ENCODE results near the gene ZNF597. TPM values are rescaled to one million over a fixed set of nuclear protein-coding genes. Genes with fewer than 3 reads are reported as not detected.

Gene ZNF597, protein sequence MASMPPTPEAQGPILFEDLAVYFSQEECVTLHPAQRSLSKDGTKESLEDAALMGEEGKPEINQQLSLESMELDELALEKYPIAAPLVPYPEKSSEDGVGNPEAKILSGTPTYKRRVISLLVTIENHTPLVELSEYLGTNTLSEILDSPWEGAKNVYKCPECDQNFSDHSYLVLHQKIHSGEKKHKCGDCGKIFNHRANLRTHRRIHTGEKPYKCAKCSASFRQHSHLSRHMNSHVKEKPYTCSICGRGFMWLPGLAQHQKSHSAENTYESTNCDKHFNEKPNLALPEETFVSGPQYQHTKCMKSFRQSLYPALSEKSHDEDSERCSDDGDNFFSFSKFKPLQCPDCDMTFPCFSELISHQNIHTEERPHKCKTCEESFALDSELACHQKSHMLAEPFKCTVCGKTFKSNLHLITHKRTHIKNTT
- polyA plus RNA-seq (ENCODE audit: insufficient read length in 3 of 3): 1 to 10 TPM; 3.9 to 4.1 (median 4.0) TPM

DNA sequence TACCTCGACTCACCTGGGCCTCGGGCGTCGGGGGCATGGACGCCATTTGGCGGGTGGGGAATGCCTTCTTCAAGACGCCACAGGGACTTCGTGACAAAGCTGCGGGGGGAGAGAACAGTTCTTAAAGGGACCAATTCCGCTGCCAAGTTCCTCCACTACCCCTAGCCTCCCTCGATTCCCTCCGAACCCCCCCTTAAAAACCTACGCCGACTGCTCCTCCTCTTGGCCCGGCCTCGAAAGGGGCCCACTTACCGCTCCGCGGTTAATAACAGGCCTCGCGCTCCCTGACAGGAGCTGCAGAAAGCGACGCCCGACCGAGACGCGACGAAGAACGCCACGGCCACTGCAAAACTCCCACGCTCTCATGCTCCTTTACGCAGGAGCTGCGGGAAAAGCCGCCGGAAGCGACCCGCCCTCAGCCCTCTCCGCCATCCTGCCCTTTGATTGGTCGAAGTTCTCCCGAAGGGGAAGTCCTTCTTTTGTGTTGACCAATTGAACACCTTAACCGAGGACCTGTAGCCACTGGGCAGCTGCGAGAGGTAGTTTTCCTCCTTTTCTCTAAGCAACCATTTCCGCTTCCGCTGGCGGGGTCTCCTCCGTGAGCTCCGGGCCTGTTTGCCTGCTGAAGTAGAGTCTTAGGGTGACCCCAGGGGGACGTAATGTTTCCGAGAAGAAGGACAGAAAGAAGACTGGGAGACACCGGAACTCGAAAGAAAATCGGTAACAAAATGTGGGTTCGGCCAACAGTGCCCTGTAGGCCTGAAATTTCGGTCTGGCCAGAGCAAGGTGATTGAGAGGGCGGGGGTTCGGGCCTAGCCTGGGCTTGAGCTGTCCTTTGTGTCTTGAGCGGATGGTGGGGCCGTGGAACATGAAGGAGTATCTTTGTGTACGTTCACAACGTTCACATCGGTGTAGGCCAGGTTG is at the start of gene ZNF597, which contains the start of gene NAA60:
Gene ZNF597, minus strand, starts transcription at position 397 of the 924 bp plus-strand sequence. Its CDS starts 351 bp downstream, at position 46.
Gene NAA60, plus strand, starts transcription at position 573 of the 924 bp plus-strand sequence. CDS start 32,548 bp downstream, outside the sequence.
- DNase-seq (ENCODE audit: low read depth in 3 of 3, low spot score in 2 of 3): peak in 1 of 3 donors; percentile 82

DNA sequence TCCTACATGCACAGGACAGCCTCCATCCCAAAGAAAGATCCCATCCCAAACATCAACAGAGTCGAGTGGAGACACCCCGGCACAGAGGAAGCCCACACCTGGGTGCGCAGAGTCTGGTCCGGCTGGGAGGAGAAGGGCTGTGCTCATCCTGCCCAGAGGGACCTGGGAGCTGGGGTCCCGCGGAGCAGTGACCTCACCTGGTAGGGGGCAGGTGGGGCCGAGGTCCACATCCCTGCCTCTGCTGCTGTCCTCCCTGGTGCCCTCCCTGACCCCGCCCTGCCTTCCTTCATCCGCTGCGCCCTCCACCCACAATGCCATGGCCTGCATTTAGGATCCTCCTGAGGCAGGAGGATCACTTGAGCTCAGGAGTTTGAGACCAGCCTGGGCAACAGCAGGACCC is 49.1 kb upstream of the ZNF597 start:
- no peak for DNase-seq (ENCODE audit: low read depth in 3 of 3, low spot score in 2 of 3)

- no peak for DNase-seq (ENCODE audit: low read depth in 3 of 3, low spot score in 2 of 3)
Observed at GRCh38 chr16:3490911-3491629, 47.8 kb upstream of the ZNF597 start.

- no peak for DNase-seq (ENCODE audit: low read depth in 3 of 3, low spot score in 2 of 3)
Observed at GRCh38 chr16:3488801-3489200, 45.5 kb upstream of the ZNF597 start.

DNA sequence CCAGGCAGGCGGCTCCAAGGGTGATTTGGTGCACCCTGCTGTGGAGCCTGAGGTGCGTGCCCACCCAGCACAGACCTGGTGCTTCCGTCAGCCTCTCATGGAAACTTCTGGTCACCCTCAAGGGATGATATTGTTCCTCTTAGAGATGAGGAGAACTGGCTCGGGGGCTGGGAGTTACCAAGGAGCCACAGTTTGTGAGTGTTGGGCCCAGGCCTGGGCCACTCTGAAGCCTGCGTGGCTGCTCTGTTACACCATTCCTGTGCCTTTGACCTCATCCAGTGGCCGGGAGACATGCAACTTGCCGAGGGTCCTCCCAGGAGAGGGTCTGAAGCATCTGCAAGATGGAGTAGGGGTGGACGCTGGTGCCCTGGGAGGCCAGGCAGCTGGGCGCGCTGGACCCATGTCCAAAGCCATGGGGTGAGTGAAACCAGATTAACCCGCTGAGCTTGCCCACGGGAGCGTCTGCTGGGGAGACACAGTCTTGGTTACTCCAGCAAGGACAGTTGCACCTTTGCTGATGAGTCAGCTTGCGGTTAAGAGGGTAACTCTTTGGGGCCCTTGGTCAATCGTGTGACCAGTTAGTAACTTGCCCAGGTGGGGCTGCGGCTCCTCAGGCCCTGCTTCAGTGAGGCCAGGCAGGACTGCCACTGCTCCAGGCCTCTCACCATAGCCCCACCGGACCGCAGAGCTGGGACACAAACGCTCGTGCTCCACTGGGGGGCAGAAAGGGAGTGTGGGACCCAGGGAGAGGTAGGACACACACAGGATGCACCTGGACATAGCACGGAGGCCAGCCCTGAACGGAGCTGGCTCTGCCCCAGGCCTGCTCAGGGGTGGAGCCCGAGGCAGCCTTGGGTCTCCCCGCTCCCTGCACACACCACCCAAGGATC is 44.5 kb upstream of the ZNF597 start:
- DNase-seq (ENCODE audit: low read depth in 3 of 3, low spot score in 2 of 3): no peak

DNA sequence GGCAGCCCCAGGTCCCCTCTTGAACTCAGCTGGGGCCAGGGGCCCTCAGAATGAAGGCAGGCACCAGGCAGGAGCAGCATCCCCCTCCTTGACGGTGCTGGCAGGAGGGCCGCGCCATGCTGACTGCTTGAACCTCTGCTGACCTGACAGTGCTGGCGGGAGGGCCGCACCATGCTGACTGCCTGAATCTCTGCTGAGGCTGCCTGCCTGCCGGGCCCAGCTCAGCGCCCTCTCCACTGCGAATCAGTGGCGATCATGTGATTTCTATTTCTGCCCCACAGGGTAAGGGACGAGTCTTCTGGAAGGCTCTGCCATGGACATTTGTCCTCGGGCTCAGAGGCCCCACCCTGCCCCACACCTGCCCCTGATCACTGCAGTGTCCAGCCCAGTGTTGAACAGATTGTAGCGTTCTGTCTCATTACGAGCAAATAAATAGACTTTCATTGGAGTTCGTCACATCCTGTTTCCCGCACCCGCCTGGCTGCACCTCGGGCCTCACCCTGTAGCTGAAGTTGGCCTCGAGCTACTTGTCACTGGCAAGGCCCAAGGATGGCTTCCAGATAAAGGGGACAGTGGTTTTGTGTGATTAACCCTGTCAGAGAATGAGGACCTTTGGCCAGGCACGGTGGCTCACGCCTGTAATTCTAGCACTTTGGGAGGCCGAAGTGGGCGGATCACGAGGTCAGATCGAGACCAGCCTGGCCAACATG is 43.4 kb upstream of the ZNF597 start:
- no peak for DNase-seq (ENCODE audit: low read depth in 3 of 3, low spot score in 2 of 3)

DNA sequence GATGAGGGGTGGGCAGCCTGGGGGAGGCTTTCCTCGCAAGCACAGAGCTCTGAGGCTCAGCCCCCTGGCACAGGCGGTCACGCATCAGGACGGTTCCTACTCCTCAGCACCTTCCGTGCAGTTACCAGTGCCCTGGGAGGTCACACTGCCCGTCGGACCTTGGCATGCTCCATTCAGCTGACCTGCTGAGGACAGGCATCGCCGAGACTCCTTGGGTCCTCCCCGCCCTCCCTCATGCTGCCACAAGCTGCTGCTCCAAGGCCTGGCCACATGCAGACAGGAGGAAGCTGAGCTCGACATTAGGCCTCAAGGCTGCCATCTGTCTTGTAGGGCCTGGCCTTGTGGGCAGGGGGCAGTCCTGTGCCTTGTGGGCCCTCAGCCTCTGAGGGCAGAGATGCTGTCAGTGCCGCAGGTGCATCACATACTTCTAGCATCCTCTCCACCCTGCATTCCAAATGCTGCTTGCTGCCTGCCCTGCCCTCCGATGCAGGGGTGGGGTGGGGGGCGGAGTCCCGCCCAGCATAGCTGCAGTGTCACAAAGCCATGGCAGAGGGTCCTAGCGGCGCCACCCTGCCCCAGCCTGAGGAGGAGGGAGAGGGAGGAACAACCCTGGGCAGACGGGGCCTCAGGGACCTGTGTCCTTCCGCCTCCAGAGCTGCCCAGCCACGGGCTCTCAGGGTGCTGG is 42.7 kb upstream of the ZNF597 start:
- no peak for DNase-seq (ENCODE audit: low read depth in 3 of 3, low spot score in 2 of 3)

GRCh38 chr16:3485097-3485745 is 41.9 kb upstream of the ZNF597 start:
- DNase-seq (ENCODE audit: low read depth in 3 of 3, low spot score in 2 of 3): no peak

DNA sequence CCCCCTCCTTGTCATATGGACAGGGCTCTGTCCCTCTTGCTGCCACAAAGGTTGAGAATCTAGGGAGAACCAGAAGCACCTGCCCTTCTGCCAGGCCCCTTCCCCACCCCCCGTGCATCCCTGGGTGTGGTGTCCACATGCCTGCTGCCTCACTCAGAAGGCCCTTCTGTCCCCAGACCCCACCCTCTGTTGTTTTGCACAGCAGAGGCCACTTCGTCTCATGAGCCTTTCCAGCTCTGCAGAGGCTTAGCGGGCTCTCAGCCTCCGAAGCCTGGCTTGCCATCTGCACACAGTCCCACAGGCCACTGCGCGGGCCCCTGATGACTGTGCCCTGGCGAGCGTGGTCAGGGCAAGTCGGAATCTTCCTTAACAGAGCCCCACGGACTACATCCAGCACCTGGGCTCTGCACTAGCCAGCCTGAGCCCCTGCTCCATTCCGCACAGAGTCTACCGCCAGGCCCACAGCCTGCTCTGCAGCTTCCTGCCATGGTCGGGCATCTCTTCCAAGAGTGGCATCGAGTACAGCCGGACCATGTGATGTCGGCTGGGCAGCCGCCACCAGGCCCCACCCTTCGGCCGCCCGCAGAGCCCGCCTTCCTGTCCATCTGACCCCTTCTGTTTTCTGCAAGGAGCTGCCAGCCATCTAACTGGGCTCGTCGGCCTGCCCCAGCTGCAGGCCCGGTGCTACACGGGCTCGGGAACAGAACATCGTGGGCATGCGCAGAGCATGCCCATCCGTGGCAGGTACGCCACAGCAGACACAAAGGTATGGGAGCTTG is 41.2 kb upstream of the ZNF597 start:
- DNase-seq (ENCODE audit: low read depth in 3 of 3, low spot score in 2 of 3): no peak

- DNase-seq (ENCODE audit: low read depth in 3 of 3, low spot score in 2 of 3): no peak
Observed at GRCh38 chr16:3482659-3483241, 39.4 kb upstream of the ZNF597 start.

DNA sequence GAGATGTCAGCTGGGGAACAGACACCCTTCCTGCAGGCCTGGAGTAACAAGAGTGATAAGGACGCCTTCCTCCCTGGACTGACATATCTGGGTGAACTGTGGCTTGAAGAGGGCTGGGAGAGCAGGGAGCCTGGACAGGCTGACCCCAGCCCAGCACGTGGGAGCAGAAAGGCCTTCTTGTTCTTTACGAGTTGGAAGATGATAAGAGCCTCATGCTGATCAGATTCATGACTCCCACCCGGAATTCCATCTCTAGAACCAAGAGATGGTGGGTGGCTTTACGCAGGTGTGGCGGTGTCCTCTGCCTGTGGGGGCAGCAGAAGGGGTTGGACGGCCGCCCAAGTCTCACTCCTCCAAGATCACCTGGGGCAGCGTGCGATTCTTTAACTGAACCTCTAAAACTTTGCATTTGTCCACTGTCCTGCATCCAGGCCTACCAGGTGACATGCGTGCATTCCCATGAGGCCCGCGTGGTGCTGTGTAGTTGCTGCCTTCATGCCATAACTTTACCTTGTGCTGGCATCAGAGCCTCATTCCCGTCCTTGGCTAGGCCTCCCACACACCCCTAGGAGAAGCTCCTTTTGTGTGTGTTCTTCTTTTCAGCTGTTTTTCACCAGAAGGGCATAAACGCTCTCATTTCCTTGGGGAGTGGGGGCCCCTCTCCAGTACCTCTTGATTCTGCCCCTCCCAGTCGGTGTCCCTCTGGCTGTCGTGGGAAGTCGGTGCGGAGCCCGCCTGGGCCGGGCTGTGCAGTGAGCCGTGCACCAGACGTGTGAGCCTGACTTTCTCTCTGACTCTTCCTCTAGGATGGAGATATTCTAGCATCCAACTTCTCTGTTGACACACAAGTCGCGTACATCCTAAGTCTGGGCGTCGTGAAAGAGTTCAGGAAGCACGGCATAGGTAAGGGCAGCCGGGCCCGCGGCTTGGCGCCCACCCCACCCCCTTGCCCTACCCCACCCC is 38.7 kb upstream of the ZNF597 start:
- DNase-seq (ENCODE audit: low read depth in 3 of 3, low spot score in 2 of 3): no peak

DNA sequence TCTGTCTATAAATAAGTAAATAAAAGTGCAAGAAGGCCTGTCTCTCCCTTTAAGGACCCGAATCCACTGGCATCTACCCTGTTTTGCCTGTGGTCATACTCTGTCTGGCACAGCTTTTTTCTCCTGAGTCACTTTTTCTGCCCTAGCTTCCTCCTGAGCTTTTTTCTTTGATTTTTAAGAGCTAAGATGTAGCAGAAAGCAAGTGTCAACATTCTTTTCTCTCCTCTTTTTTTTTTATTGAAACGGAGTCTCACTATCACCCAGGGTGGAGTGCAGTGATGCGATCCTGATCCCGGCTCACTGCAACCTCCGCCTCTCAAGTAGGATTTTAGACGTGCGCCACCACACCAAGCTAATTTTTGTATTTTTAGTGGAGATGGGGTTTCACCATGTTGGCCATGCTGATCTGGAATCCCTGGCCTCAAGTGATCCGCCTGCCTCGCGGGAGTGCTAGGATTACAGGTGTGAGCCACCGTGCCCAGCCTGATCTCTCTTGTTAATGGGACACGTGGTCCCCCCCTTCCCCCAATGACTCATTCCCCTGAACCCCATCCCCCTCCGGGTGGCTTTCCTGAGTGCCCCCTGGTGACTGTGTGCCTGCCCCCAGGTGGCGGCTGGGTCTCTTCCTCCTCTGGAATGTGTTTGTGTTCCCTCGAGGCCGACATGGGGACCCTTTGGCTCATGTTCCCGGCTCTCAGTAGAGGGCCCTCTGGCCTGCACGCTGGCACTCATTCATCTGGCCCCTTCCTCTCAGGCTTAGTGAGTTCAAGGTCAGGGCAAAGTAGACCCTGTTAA is 37.8 kb upstream of the ZNF597 start:
- DNase-seq (ENCODE audit: low read depth in 3 of 3, low spot score in 2 of 3): no peak

DNA sequence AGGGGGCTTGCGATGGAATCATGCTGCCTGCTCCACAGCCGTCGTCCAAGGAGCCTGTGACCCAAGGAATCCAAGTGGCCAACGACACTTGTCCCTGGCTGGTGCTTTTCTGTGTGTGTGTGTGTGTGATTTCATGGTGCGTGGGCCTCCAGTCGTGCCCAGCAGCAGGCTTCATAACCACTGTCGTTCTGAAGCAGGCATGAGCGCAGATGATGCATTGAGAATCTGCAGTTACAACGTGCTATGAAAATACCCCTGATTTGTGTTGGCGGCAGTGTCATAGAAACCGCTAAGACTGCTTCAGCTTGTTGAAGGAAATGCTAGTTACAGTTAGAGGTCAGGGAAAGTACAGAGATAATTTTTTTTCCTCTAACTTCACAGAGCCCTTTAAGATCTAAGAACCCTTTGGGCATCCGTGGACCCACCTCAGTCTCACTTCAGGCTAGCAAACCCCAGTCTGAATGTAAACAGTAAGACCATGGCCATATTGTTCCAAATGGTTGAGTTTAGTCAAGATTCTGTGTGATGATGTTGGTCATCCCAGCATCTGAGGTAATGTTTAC is 36.4 kb upstream of the ZNF597 start:
- no peak for DNase-seq (ENCODE audit: low read depth in 3 of 3, low spot score in 2 of 3)

GRCh38 chr16:3478242-3478925 is 35.1 kb upstream of the ZNF597 start:
- no peak for DNase-seq (ENCODE audit: low read depth in 3 of 3, low spot score in 2 of 3)

Data from right renal cortex interstitium (tissue), 3 donors.